GM18519 (cell line): ENCODE data around the gene CCL21.

Experiments
- ATAC-seq: cut with Tn5 transposase; IDR thresholded peaks from one replicate; pipeline ENCODE4 v1.9.1; 2021; ENCODE audit warnings: mild to moderate bottlenecking, moderate library complexity; ENCODE audit not compliant: unreplicated experiment, low FRiP score

The CCL21 gene

GRCh38 chr9:34709196-34709978 is 549 bp downstream of the CCL21 start:
- ATAC-seq, result no peak

- no peak for ATAC-seq
These were observed 2.8 kb downstream of the CCL21 start for GRCh38 chr9:34707130-34707529.

GRCh38 chr9:34701769-34702736 is 7.9 kb downstream of the CCL21 start:
- peak; percentile 49 for ATAC-seq

GRCh38 chr9:34701023-34701768 is 8.7 kb downstream of the CCL21 start:
- ATAC-seq, result no peak

GRCh38 chr9:34694811-34695210 is 15.1 kb downstream of the CCL21 start:
- ATAC-seq, result no peak

- no peak for ATAC-seq
These were observed 16.4 kb downstream of the CCL21 start for GRCh38 chr9:34693560-34693959.

GRCh38 chr9:34691936-34692315 is 18.0 kb downstream of the CCL21 start:
- no peak for ATAC-seq

GRCh38 chr9:34690983-34691935 is 18.7 kb downstream of the CCL21 start, which contains the start of gene CCL19:
TSS of gene CCL19 (minus strand) at chr9:34691276. CDS start at chr9:34691139, 137 bp downstream.
- ATAC-seq, result no peak

- no peak for ATAC-seq
These were observed 20.4 kb downstream of the CCL21 start for GRCh38 chr9:34689512-34689911.

- no peak for ATAC-seq
These were observed 20.8 kb downstream of the CCL21 start for GRCh38 chr9:34689116-34689470.

- ATAC-seq, result no peak
These were observed 21.4 kb downstream of the CCL21 start for GRCh38 chr9:34688329-34689115.

- ATAC-seq, result no peak
These were observed 22.5 kb downstream of the CCL21 start for GRCh38 chr9:34687276-34688030.

- ATAC-seq, result no peak
These were observed 23.2 kb downstream of the CCL21 start for GRCh38 chr9:34686732-34687131.

- ATAC-seq, result no peak
These were observed 23.7 kb downstream of the CCL21 start for GRCh38 chr9:34686231-34686630.

- no peak for ATAC-seq
These were observed 24.3 kb downstream of the CCL21 start for GRCh38 chr9:34685591-34685990.

- ATAC-seq, result no peak
These were observed 25.1 kb downstream of the CCL21 start for GRCh38 chr9:34684816-34685215.

GRCh38 chr9:34684145-34684544 is 25.8 kb downstream of the CCL21 start:
- no peak for ATAC-seq

- ATAC-seq, result no peak
These were observed 34.1 kb downstream of the CCL21 start for GRCh38 chr9:34675869-34676268.
